Measurements from ENCODE around the gene ADAMTS17. TPM values are rescaled to one million over a fixed set of nuclear protein-coding genes. Genes with fewer than 3 reads are reported as not detected.

ADAMTS17 gene
- total RNA-seq, 2 donors from 2014 or later: 4.0 to 6.8 TPM

Other genes with a start within 250 kb of the ADAMTS17 start
- not detected for gene CERS3, start 187.0 kb upstream of the ADAMTS17 start, total RNA-seq